ENCODE measurements around the gene WBP2NL.
"Not testable (repeated sequence)": the region's sequence is repeated elsewhere in the genome, so short reads cannot be mapped to it uniquely, and the experiment has no call there.

WBP2NL gene

DNA sequence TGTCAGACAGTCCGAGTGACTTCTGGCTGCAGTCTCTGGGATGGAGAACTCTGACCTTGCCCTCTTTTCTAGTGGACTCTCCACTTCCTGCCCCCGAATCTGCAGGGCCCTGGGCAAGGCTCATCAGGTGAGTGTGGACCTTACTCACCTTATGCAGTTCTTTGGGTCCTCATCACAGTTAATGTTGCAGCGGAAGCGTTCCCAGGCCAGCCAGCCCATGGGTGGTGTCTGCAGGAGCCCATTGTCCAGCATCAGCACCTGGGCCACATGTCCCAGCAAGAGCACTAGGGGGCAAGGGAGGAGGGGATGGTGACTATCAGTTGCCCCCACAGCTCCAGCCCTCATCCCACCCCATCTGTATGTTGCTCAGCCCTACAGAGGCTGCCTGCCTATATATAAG lies 69.7 kb downstream of the WBP2NL start:
- DNase-seq (ENCODE audit: low read depth in 1 of 2, low spot score in 1 of 2) = no peak
- H3K27ac ChIP-seq (replicated peaks) = no peak overlapping the region
- no peak overlapping the region for H3K4me3 ChIP-seq (replicated peaks; ENCODE audit: insufficient read depth, low read length)
- no peaks in the 10 kb centered on the region for H3K27me3 ChIP-seq (ENCODE audit: insufficient read depth, poor library complexity, severe bottlenecking)
- TF ChIP-seq POLR2AphosphoS5 (IDR thresholded peaks at IDR 0.05; ENCODE audit: low read depth) = no peak
- TF ChIP-seq, protein P1, sequence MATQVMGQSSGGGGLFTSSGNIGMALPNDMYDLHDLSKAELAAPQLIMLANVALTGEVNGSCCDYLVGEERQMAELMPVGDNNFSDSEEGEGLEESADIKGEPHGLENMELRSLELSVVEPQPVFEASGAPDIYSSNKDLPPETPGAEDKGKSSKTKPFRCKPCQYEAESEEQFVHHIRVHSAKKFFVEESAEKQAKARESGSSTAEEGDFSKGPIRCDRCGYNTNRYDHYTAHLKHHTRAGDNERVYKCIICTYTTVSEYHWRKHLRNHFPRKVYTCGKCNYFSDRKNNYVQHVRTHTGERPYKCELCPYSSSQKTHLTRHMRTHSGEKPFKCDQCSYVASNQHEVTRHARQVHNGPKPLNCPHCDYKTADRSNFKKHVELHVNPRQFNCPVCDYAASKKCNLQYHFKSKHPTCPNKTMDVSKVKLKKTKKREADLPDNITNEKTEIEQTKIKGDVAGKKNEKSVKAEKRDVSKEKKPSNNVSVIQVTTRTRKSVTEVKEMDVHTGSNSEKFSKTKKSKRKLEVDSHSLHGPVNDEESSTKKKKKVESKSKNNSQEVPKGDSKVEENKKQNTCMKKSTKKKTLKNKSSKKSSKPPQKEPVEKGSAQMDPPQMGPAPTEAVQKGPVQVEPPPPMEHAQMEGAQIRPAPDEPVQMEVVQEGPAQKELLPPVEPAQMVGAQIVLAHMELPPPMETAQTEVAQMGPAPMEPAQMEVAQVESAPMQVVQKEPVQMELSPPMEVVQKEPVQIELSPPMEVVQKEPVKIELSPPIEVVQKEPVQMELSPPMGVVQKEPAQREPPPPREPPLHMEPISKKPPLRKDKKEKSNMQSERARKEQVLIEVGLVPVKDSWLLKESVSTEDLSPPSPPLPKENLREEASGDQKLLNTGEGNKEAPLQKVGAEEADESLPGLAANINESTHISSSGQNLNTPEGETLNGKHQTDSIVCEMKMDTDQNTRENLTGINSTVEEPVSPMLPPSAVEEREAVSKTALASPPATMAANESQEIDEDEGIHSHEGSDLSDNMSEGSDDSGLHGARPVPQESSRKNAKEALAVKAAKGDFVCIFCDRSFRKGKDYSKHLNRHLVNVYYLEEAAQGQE (IDR thresholded peaks at IDR 0.05; ENCODE audit: insufficient replicate concordance, low read depth) = no peak
- TF ChIP-seq, protein P2, sequence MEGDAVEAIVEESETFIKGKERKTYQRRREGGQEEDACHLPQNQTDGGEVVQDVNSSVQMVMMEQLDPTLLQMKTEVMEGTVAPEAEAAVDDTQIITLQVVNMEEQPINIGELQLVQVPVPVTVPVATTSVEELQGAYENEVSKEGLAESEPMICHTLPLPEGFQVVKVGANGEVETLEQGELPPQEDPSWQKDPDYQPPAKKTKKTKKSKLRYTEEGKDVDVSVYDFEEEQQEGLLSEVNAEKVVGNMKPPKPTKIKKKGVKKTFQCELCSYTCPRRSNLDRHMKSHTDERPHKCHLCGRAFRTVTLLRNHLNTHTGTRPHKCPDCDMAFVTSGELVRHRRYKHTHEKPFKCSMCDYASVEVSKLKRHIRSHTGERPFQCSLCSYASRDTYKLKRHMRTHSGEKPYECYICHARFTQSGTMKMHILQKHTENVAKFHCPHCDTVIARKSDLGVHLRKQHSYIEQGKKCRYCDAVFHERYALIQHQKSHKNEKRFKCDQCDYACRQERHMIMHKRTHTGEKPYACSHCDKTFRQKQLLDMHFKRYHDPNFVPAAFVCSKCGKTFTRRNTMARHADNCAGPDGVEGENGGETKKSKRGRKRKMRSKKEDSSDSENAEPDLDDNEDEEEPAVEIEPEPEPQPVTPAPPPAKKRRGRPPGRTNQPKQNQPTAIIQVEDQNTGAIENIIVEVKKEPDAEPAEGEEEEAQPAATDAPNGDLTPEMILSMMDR (IDR thresholded peaks at IDR 0.05; ENCODE audit: insufficient read depth, low read length) = no peak
- TF ChIP-seq GABPA (IDR thresholded peaks at IDR 0.05; ENCODE audit: low read depth) = no peak
- no peak for TF ChIP-seq SPI1 (IDR thresholded peaks at IDR 0.05; ENCODE audit: borderline replicate concordance, low read depth)

DNA sequence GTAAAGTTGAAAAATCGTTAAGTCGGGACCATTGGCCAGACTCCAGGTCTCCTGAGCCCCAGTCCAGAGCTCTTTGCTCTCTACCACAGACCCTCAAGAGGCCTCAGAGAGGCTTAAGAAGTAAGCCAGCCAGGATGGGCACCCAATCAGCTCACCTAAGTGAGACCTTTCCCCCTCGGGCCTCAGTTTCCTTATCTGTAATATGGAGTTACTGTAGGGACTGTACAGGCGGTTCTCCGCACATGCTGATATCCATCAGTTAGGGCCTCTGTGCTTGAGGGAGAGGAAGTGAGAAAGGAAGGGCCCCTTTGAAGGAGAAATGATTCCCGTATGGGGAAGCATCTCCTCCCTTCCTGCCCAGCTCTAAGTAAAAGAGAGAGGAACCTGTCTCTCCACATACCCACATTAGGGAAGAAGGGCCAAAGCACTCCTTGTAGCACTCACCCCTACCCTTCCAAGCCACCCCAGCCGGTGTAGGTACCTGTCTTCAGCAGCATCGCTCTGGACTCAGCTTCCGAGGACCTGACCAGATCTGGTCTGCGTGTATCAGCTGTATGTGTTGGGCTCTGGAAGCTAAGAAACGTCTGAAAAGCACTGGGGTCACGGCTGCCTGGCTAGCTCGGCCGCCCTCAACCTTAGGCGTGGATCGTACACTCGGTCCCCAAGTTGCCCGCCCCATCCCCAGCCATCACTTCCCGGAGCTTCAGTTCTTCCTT lies 71.4 kb downstream of the WBP2NL start:
- TF ChIP-seq GABPA (IDR thresholded peaks at IDR 0.05; ENCODE audit: low read depth) (no peak), SPI1 (IDR thresholded peaks at IDR 0.05; ENCODE audit: borderline replicate concordance, low read depth) (peak; percentile 77)
- Histone ChIP-seq H3K27me3 (ENCODE audit: insufficient read depth, poor library complexity, severe bottlenecking) (no peaks in the 10 kb centered on the region), H3K4me3 (replicated peaks; ENCODE audit: insufficient read depth, low read length) (peak overlapping the region; percentile 52), H3K27ac (replicated peaks) (peak overlapping the region; percentile 77)
- DNase-seq (ENCODE audit: low read depth in 1 of 2, low spot score in 1 of 2) = peak; percentile 57 to 79

DNA sequence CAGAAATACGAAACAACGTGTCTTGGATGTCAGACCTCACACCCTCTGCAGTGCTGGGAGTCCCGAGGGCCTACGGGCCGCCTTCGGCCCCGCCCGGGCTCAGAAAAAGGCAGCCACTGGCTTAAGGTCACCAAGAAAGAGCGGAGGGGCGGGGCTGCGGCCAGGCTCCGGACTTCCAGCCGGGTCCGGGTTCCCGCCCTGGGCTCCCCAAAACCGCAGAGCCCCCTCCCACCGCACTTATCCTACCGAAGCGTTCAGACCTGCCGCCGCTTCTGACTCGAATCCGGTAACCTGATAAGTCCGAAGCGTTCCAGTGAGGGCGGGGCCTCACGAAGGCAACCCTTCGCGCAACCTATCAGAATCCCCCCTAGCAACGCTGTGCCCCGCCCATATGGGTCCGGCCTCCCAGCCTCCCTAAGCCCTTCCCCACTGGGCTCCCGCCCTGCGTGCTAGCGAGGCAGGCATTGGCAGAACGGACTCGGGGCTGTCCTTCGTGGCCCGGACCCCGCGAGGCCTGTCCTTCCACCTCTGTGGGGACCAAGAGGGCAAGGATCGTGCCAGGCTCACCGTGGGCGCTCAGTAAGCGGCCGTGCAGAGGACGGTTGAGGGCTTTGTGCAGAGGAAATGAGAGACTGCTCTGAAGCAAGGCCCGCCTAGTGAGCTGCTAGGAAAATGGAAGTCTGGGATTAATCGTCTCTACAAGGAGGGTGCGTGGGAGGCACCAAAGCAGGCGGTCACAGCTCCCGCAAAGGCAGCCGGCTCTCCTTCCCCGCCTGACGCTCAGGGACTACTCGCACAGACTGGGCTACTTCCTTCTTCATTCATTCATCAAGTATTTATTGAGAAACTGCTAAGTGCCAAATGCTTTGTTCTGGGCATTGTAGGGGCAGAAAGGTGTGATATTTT lies 72.2 kb downstream of the WBP2NL start, which contains the start of gene NAGA:
Gene NAGA, minus strand, starts transcription at position 296 of the 906 bp plus-strand sequence. CDS start 515 bp downstream, outside the sequence.
- TF ChIP-seq GABPA (IDR thresholded peaks at IDR 0.05; ENCODE audit: low read depth) = no peak
- TF ChIP-seq POLR2AphosphoS5 (IDR thresholded peaks at IDR 0.05; ENCODE audit: low read depth) = peak; percentile 81
- DNase-seq (ENCODE audit: low read depth in 1 of 2, low spot score in 1 of 2) = peak; percentile 97 to 98
- peak within 1 kb of the TSS; percentile 77 for H3K27ac ChIP-seq (replicated peaks)
- H3K4me3 ChIP-seq (replicated peaks; ENCODE audit: insufficient read depth, low read length) = peak within 1 kb of the TSS; percentile 52
- H3K27me3 ChIP-seq (ENCODE audit: insufficient read depth, poor library complexity, severe bottlenecking) = no peaks in the 10 kb centered on the region

DNA sequence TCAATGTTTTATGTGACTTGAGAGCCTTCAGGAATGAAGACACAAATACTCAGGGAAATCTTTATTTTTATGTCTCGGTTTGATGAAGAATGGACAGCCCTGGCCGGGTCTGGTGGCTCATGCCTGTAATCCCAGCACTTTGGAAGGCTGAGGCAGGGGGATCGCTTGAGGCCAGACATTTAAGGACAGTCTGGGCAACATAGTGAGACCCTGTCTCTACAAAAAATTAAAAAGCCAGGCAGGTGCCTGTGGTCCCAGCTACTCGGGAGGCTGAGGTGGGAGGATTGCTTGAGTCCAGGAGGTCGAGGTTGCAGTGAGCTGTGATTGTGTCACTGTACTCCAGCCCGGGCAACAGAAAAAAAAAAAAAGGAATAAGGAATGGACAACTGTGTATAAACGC lies 72.9 kb downstream of the WBP2NL start:
- peak overlapping the region; percentile 77; the same call in 1 of the 2 replicates for H3K27ac ChIP-seq (replicated peaks)
- not testable (repeated sequence) for DNase-seq (ENCODE audit: low read depth in 1 of 2, low spot score in 1 of 2); H3K27me3 ChIP-seq (ENCODE audit: insufficient read depth, poor library complexity, severe bottlenecking); H3K4me3 ChIP-seq (replicated peaks; ENCODE audit: insufficient read depth, low read length)

DNA sequence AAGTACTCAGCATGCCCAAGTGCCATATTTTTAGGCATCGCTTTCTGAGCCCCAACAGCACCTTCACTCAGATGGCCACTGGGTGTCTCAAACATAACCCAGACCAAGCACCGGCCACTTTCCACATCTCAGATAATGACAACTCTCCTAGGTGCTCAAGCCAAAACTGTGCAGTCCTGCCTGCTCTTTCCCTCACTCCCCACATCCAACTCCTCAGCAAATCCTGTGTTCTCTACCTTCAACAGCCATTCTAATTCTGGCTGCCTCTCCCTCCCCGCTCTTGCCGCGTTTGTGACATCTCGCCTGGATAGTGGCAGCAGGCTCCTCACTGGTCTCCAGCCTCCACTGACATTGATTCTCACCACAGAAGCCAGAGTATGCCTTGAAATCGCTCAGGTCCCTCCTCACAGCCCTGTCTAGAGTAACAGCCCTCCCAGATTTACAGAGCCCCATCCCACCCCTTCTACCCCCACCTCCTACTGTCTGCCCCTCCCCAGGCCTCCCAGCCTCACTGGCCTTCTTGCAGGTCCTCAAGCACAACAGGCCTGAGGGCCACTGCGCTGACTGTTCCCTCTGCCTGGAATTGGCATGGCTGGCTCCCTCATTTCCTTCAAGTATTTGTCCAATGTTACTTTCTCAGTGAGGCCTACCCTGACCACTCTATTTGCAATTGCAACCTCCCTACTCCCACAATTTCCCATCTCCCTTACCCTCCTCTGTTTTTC lies 74.2 kb downstream of the WBP2NL start:
- Histone ChIP-seq H3K27ac (replicated peaks) (no peak overlapping the region), H3K4me3 (replicated peaks; ENCODE audit: insufficient read depth, low read length) (no peak overlapping the region), H3K27me3 (ENCODE audit: insufficient read depth, poor library complexity, severe bottlenecking) (no peaks in the 10 kb centered on the region)
- TF ChIP-seq, protein P2 (IDR thresholded peaks at IDR 0.05; ENCODE audit: insufficient read depth, low read length) = no peak
- TF ChIP-seq, protein P1 (IDR thresholded peaks at IDR 0.05; ENCODE audit: insufficient replicate concordance, low read depth) = no peak
- TF ChIP-seq SPI1 (IDR thresholded peaks at IDR 0.05; ENCODE audit: borderline replicate concordance, low read depth) = no peak
- TF ChIP-seq GABPA (IDR thresholded peaks at IDR 0.05; ENCODE audit: low read depth) = no peak
- no peak for TF ChIP-seq POLR2AphosphoS5 (IDR thresholded peaks at IDR 0.05; ENCODE audit: low read depth)
- DNase-seq (ENCODE audit: low read depth in 1 of 2, low spot score in 1 of 2) = no peak
